HEK293 (cell line): ENCODE data around the gene MAP3K9.
A peak's percentile ranks its signal among the peaks of the same experiment; 100 is the strongest.

Source experiments
- PRDM10 ChIP-seq: fragments of 450-650 bp; formaldehyde crosslinking; IDR thresholded peaks from 2 replicates; pipeline ENCODE4 v1.5.1; 2016; ENCODE audit warnings: missing biosample characterization, missing genetic modification characterization
- ZNF555 ChIP-seq: fragments of 450-650 bp; formaldehyde crosslinking; conservative IDR thresholded peaks from 2 replicates; pipeline ENCODE4 v1.5.1; 2017; ENCODE audit warnings: missing biosample characterization, mild to moderate bottlenecking, missing genetic modification characterization, inconsistent platforms
- ZNF792 ChIP-seq: fragments of 450-650 bp; formaldehyde crosslinking; IDR thresholded peaks from 2 replicates; pipeline ENCODE4 v1.5.1; 2016; ENCODE audit warnings: missing biosample characterization, missing genetic modification characterization
- TF ChIP-seq, protein P1 (sequence below): fragments of 450-650 bp; formaldehyde crosslinking; IDR thresholded peaks from 2 replicates; pipeline ENCODE4 v1.5.1; 2016; ENCODE audit warnings: missing biosample characterization, missing genetic modification characterization
- TF ChIP-seq, protein P2 (sequence below): fragments of 450-650 bp; formaldehyde crosslinking; IDR thresholded peaks from 2 replicates; pipeline ENCODE4 v1.5.1; 2017; ENCODE audit warnings: missing biosample characterization, missing genetic modification characterization

DNA sequence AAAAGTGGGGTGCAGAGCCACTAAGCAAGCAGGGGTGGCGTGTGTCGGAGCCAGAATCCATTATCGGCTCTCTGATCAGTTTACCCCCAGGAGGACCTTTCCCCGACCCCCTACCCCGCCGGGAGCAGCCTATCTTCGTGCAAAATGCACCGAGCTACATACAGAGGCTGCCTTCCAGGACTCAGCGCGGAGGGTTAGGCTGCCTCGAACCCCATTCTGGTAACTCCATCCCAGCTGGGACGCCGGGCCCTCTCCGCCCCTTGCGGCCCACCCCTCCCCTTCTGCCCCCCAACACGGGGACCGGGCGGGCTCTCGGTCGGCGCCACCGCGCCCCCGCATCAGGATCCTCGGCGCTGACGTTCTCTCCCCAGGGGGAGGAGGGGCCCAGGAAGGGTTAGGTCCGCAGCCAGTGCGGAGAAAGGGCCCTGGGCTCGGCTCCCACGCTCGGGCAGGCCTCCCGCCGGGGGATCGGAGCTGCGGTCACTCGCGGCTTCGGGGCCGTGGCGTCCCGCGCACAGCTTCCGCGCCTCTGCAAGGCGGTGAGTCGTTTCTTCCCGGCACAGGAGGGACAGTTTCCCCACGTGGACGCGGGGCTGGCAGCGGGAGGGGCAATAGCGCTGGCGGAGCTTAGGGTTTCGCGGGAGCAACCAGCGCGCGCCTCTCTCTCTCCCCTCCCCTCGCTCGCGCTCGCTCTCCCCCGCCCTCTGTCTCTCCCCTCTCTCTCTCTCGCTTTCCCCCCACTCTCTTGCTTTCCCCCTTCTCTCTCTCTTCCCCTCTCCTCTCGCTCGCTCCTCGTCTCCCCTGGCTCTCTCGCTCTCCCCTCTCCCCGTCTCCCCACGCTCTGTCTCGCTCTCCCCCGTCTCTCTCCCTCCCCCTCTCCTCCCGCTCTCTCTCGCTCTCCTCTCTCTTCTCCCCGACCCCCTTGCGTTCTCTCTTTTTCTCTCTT, 12.5 kb upstream of the MAP3K9 start:
- no peak for TF ChIP-seq ZNF792
- TF ChIP-seq, protein P1, sequence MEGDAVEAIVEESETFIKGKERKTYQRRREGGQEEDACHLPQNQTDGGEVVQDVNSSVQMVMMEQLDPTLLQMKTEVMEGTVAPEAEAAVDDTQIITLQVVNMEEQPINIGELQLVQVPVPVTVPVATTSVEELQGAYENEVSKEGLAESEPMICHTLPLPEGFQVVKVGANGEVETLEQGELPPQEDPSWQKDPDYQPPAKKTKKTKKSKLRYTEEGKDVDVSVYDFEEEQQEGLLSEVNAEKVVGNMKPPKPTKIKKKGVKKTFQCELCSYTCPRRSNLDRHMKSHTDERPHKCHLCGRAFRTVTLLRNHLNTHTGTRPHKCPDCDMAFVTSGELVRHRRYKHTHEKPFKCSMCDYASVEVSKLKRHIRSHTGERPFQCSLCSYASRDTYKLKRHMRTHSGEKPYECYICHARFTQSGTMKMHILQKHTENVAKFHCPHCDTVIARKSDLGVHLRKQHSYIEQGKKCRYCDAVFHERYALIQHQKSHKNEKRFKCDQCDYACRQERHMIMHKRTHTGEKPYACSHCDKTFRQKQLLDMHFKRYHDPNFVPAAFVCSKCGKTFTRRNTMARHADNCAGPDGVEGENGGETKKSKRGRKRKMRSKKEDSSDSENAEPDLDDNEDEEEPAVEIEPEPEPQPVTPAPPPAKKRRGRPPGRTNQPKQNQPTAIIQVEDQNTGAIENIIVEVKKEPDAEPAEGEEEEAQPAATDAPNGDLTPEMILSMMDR (tag by site-specific recombination), result no peak
- TF ChIP-seq, protein P2, sequence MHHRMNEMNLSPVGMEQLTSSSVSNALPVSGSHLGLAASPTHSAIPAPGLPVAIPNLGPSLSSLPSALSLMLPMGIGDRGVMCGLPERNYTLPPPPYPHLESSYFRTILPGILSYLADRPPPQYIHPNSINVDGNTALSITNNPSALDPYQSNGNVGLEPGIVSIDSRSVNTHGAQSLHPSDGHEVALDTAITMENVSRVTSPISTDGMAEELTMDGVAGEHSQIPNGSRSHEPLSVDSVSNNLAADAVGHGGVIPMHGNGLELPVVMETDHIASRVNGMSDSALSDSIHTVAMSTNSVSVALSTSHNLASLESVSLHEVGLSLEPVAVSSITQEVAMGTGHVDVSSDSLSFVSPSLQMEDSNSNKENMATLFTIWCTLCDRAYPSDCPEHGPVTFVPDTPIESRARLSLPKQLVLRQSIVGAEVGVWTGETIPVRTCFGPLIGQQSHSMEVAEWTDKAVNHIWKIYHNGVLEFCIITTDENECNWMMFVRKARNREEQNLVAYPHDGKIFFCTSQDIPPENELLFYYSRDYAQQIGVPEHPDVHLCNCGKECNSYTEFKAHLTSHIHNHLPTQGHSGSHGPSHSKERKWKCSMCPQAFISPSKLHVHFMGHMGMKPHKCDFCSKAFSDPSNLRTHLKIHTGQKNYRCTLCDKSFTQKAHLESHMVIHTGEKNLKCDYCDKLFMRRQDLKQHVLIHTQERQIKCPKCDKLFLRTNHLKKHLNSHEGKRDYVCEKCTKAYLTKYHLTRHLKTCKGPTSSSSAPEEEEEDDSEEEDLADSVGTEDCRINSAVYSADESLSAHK (tag by site-specific recombination), result 0 out of 2 replicates have a peak, but pooled peaks have one; percentile 21
- peak; percentile 51; the same call in 1 of the 2 replicates for TF ChIP-seq PRDM10 (tag by site-specific recombination)
- TF ChIP-seq ZNF555 (tag by site-specific recombination), result no peak
